ENCODE data around the gene AOPEP.

The AOPEP gene

GRCh38 chr9:95112436-95113280 is 386.2 kb downstream of the AOPEP start:
- Histone ChIP-seq H3K9me3 (ENCODE audit: control insufficient read depth, low read length) (no peaks in the 10 kb centered on the region), H3K36me3 (ENCODE audit: control insufficient read depth, insufficient read depth, low read length) (no peaks in the 10 kb centered on the region), H3K4me1 (ENCODE audit: control insufficient read depth, insufficient read depth, low read length) (no peaks in the 10 kb centered on the region), H3K27ac (ENCODE audit: insufficient read depth, low read depth, low read length, poor library complexity, severe bottlenecking) (no peak overlapping the region), H3K27me3 (ENCODE audit: control insufficient read depth, insufficient read depth, low read length, poor library complexity, severe bottlenecking) (no peaks in the 10 kb centered on the region), H3K4me3 (ENCODE audit: insufficient read depth, low read depth, low read length) (no peak overlapping the region)
- 91 to 92% methylated on average over 12 of the region's 12 CpGs for WGBS, 2 experiments

DNA sequence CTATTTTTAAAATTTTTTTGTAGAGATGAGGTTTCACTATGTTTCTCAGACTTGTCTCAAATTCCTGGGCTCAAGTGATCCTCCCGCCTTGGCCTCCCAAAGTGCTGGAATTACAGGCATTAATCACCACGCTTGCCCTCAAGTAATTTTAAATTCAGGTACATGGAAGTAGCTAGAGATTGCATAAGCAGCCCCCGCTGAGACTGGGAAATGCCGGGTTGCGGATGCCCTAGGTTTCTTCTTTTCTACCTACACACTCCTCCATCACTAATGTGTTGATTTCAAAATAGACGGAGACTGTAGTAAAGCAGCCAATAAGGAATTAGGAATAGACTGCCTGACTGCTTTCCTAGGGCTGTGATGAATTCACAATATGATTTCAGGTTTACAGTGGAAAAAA is 388.6 kb downstream of the AOPEP start:
- WGBS, 2 experiments: 91% methylated on average over 6 of the region's 6 CpGs
- Histone ChIP-seq H3K36me3 (ENCODE audit: control insufficient read depth, insufficient read depth, low read length) (no peaks in the 10 kb centered on the region), H3K4me3 (ENCODE audit: insufficient read depth, low read depth, low read length) (no peak overlapping the region), H3K27ac (ENCODE audit: insufficient read depth, low read depth, low read length, poor library complexity, severe bottlenecking) (no peak overlapping the region), H3K4me1 (ENCODE audit: control insufficient read depth, insufficient read depth, low read length) (no peaks in the 10 kb centered on the region), H3K9me3 (ENCODE audit: control insufficient read depth, low read length) (no peaks in the 10 kb centered on the region), H3K27me3 (ENCODE audit: control insufficient read depth, insufficient read depth, low read length, poor library complexity, severe bottlenecking) (no peaks in the 10 kb centered on the region)

DNA sequence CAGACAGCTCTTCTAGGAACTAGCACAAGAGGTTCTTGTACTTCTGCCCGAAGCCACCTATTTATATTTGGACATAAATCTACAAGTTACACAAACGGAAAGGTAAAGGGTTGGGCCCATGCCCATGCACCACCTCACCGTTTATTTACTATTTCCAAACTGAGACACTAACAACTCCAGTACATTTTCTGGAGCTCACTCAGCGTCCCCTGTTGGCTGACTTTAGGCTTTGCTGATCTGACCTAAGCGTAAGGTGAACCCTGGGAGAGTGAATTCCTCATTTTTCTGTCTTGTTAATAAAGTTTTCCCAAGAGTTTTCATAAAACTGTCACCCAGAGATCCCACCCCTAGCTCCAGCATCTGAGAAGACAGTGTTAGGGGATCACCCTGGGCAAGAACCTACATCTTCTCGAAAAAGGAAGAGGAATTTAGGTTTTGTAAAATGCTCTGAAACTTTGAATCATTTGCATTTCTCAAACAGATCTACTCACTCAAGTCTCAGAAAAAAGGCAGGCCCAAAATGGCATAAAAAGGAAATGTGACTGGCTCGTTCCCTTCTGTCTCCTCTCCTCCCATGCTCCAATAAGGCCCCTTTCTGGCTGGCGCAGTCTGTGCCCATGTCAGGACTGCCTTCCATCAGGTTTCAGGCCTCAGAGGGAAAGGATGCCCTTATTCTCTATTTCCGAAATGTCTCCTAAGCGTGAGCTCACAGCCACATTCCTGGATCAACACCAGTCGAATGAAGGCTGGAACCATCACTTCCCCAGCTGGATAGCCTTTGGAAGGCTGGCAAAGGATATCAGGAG is 389.7 kb downstream of the AOPEP start:
- Histone ChIP-seq H3K27me3 (ENCODE audit: control insufficient read depth, insufficient read depth, low read length, poor library complexity, severe bottlenecking) (no peaks in the 10 kb centered on the region), H3K4me1 (ENCODE audit: control insufficient read depth, insufficient read depth, low read length) (no peaks in the 10 kb centered on the region), H3K27ac (ENCODE audit: insufficient read depth, low read depth, low read length, poor library complexity, severe bottlenecking) (no peak overlapping the region), H3K36me3 (ENCODE audit: control insufficient read depth, insufficient read depth, low read length) (no peaks in the 10 kb centered on the region), H3K9me3 (ENCODE audit: control insufficient read depth, low read length) (no peaks in the 10 kb centered on the region), H3K4me3 (ENCODE audit: insufficient read depth, low read depth, low read length) (no peak overlapping the region)
- 85 to 86% methylated on average over 10 to 11 of the region's 11 CpGs for WGBS, 2 experiments

DNA sequence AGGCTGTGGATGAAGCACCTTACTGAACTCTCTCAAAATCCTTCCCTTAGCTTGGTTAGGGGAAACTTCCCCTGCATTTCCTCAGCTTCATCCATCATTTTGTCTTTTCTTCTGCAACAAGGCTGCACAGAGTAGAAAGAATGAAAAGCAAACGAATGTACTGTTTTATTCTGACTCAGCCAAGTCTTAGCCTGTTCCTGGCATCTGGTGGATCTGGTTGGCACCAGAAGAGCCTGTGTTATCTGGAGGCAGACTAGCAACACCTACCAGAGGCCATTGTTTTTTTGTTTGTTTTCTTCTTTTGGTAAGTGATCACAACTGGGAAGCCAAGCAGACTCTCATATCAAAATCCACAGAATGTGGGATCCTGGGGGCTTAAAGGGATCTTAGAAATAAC is 390.3 kb downstream of the AOPEP start:
- H3K9me3 ChIP-seq (ENCODE audit: control insufficient read depth, low read length): no peaks in the 10 kb centered on the region
- no peak overlapping the region for H3K4me3 ChIP-seq (ENCODE audit: insufficient read depth, low read depth, low read length)
- no peak overlapping the region for H3K27ac ChIP-seq (ENCODE audit: insufficient read depth, low read depth, low read length, poor library complexity, severe bottlenecking)
- 90 to 96% methylated on average over 1 of the region's 1 CpG for WGBS, 2 experiments
- no peaks in the 10 kb centered on the region for H3K4me1 ChIP-seq (ENCODE audit: control insufficient read depth, insufficient read depth, low read length)
- H3K27me3 ChIP-seq (ENCODE audit: control insufficient read depth, insufficient read depth, low read length, poor library complexity, severe bottlenecking): no peaks in the 10 kb centered on the region
- no peaks in the 10 kb centered on the region for H3K36me3 ChIP-seq (ENCODE audit: control insufficient read depth, insufficient read depth, low read length)

GRCh38 chr9:95118596-95118995 is 392.1 kb downstream of the AOPEP start:
- H3K27ac ChIP-seq (ENCODE audit: insufficient read depth, low read depth, low read length, poor library complexity, severe bottlenecking): no peak overlapping the region
- no peaks in the 10 kb centered on the region for H3K36me3 ChIP-seq (ENCODE audit: control insufficient read depth, insufficient read depth, low read length)
- 95 to 96% methylated on average over 4 of the region's 4 CpGs for WGBS, 2 experiments
- no peaks in the 10 kb centered on the region for H3K9me3 ChIP-seq (ENCODE audit: control insufficient read depth, low read length)
- no peaks in the 10 kb centered on the region for H3K27me3 ChIP-seq (ENCODE audit: control insufficient read depth, insufficient read depth, low read length, poor library complexity, severe bottlenecking)
- no peaks in the 10 kb centered on the region for H3K4me1 ChIP-seq (ENCODE audit: control insufficient read depth, insufficient read depth, low read length)
- H3K4me3 ChIP-seq (ENCODE audit: insufficient read depth, low read depth, low read length): no peak overlapping the region

DNA sequence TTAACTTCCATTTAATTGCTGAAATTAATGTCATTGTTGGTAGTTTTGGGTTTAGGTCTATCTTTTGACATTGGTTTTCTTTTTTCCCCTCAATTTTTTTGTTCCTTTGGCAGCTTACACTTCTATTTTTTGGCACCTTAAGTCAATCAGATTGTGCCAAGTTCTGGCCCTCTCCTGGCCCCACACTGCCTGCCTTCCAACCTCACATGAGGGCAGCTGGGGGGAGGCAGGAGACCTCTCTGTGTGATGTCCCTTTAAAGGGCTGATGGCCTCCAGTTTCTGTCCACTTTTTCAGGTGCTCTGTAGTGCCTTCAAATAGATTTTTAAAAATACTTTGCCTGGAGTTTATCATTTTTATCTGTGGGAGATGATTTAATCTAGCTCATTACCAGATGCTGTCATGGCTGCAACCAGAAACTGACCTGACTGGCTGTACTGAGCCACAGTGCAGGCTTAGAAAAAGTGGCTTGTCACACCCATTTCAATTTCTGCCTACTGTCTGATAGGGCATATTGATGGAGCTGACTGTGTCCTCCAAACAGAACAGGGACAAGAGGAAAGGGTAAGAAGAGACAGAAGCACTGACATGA is 394.4 kb downstream of the AOPEP start:
- H3K4me1 ChIP-seq (ENCODE audit: control insufficient read depth, insufficient read depth, low read length): no peaks in the 10 kb centered on the region
- no peak overlapping the region for H3K4me3 ChIP-seq (ENCODE audit: insufficient read depth, low read depth, low read length)
- no peaks in the 10 kb centered on the region for H3K27me3 ChIP-seq (ENCODE audit: control insufficient read depth, insufficient read depth, low read length, poor library complexity, severe bottlenecking)
- H3K27ac ChIP-seq (ENCODE audit: insufficient read depth, low read depth, low read length, poor library complexity, severe bottlenecking): no peak overlapping the region
- H3K36me3 ChIP-seq (ENCODE audit: control insufficient read depth, insufficient read depth, low read length): no peaks in the 10 kb centered on the region
- no peaks in the 10 kb centered on the region for H3K9me3 ChIP-seq (ENCODE audit: control insufficient read depth, low read length)

DNA sequence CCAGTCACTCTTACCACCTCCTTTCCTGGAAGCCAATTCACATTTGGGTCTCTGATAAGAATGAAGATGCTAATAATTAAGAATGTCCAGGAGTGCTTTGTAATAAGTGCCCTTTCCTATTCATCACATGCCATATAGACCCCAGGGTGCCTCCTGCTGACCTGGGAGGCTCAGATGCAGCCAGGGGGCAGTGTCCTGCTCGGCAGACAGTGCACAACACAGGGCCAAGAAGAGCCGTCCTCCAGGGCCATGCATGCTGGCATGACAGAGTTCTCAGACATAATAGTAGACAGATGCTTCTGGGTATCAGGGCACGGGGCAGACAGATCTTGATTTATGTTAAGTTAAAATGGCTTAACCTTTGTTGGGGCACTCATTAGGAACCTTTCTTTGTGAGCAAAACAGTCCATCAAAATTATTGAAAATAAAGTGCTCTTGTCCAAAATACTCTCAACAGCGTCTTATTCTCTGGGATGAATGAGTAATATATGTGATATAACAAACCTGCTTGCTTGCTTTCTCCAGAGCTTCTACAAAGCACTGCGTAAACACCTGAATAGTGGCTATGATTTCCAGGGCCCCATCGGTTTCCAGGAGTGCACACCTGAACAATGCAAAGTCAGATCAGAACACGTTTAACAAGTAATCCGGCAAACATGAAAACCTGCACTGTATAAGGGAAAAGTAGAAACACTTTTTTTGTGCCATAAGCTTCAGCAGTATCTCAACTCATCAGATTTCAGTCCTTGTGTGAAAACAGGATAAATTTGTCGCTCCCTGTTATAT is 398.3 kb downstream of the AOPEP start:
- H3K27ac ChIP-seq (ENCODE audit: insufficient read depth, low read depth, low read length, poor library complexity, severe bottlenecking): no peak overlapping the region
- H3K4me1 ChIP-seq (ENCODE audit: control insufficient read depth, insufficient read depth, low read length): peaks cover 7% of the 10 kb centered on the region
- H3K4me3 ChIP-seq (ENCODE audit: insufficient read depth, low read depth, low read length): no peak overlapping the region
- 84 to 89% methylated on average over 9 of the region's 9 CpGs for WGBS, 2 experiments
- no peaks in the 10 kb centered on the region for H3K9me3 ChIP-seq (ENCODE audit: control insufficient read depth, low read length)
- no peaks in the 10 kb centered on the region for H3K27me3 ChIP-seq (ENCODE audit: control insufficient read depth, insufficient read depth, low read length, poor library complexity, severe bottlenecking)
- no peaks in the 10 kb centered on the region for H3K36me3 ChIP-seq (ENCODE audit: control insufficient read depth, insufficient read depth, low read length)

GRCh38 chr9:95125652-95126051 is 399.2 kb downstream of the AOPEP start:
- no peak overlapping the region for H3K27ac ChIP-seq (ENCODE audit: insufficient read depth, low read depth, low read length, poor library complexity, severe bottlenecking)
- no peak overlapping the region for H3K4me3 ChIP-seq (ENCODE audit: insufficient read depth, low read depth, low read length)
- H3K4me1 ChIP-seq (ENCODE audit: control insufficient read depth, insufficient read depth, low read length): peaks cover 14% of the 10 kb centered on the region
- no peaks in the 10 kb centered on the region for H3K36me3 ChIP-seq (ENCODE audit: control insufficient read depth, insufficient read depth, low read length)
- H3K27me3 ChIP-seq (ENCODE audit: control insufficient read depth, insufficient read depth, low read length, poor library complexity, severe bottlenecking): no peaks in the 10 kb centered on the region
- 39 to 92% methylated on average over 1 to 3 of the region's 3 CpGs for WGBS, 2 experiments
- no peaks in the 10 kb centered on the region for H3K9me3 ChIP-seq (ENCODE audit: control insufficient read depth, low read length)

DNA sequence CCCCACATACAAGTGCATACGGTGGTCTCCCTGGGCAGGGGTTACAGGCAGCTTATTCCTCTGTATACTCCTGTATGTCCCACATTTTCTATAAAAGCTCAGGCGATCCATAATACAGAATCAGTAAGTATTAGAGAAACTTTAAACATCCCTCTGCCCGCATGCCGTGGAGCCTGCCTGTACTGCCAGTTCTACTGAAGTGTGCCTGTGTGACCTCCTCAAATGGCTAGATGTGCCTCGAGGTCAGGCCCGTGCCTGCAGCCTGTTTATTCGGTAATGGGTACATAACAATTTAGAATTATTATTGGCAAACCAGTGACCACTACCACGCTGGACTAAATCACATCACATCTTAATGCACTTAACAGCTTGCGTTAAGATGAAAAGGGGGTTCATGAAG is 400.2 kb downstream of the AOPEP start:
- Histone ChIP-seq H3K27ac (ENCODE audit: insufficient read depth, low read depth, low read length, poor library complexity, severe bottlenecking) (no peak overlapping the region), H3K27me3 (ENCODE audit: control insufficient read depth, insufficient read depth, low read length, poor library complexity, severe bottlenecking) (no peaks in the 10 kb centered on the region), H3K36me3 (ENCODE audit: control insufficient read depth, insufficient read depth, low read length) (no peaks in the 10 kb centered on the region), H3K4me1 (ENCODE audit: control insufficient read depth, insufficient read depth, low read length) (peaks cover 16% of the 10 kb centered on the region), H3K9me3 (ENCODE audit: control insufficient read depth, low read length) (no peaks in the 10 kb centered on the region), H3K4me3 (ENCODE audit: insufficient read depth, low read depth, low read length) (no peak overlapping the region)
- 95 to 98% methylated on average over 8 to 9 of the region's 9 CpGs for WGBS, 2 experiments
